Osteoblast (primary cell): ENCODE measurements around the gene ITSN2. TPM values are rescaled to one million over a fixed set of nuclear protein-coding genes. Genes with fewer than 3 reads are reported as not detected.

ENCODE experiments used
- DNase-seq: peaks from one replicate; pipeline ENCODE4 v3.0.0; 2011; ENCODE audit warnings: low spot score, mixed read lengths; ENCODE audit not compliant: insufficient read length; ENCODE audit errors: missing footprints
- H2AFZ ChIP-seq: 2 replicates; pipeline ENCODE4 v1.6.0; 2011; ENCODE audit warnings: mild to moderate bottlenecking, low read length
- H3K27ac ChIP-seq: 2 replicates; pipeline ENCODE4 v1.5.1; 2011; ENCODE audit warnings: mild to moderate bottlenecking, low read depth, low read length, moderate library complexity
- H3K27me3 ChIP-seq: 2 replicates; pipeline ENCODE4 v1.6.0; 2012; ENCODE audit warnings: mild to moderate bottlenecking, control low read depth, inconsistent platforms, low read length, moderate library complexity; ENCODE audit not compliant: insufficient read depth
- H3K36me3 ChIP-seq: 2 replicates; pipeline ENCODE4 v1.5.1; 2011; ENCODE audit warnings: mild to moderate bottlenecking, low read length, control low read depth, moderate library complexity; ENCODE audit not compliant: insufficient read depth
- H3K4me1 ChIP-seq: 2 replicates; pipeline ENCODE4 v1.5.1; 2011; ENCODE audit warnings: mild to moderate bottlenecking, low read length, control low read depth, moderate library complexity; ENCODE audit not compliant: insufficient read depth
- H3K4me2 ChIP-seq: 2 replicates; pipeline ENCODE4 v1.6.0; 2011; ENCODE audit warnings: mild to moderate bottlenecking, low read length; ENCODE audit not compliant: insufficient read depth
- H3K4me3 ChIP-seq: fragments of 200-600 bp; sonication (generic); 3 replicates; pipeline ENCODE4 v1.5.1; 2012; ENCODE audit warnings: mild to moderate bottlenecking, low read length, inconsistent platforms; ENCODE audit not compliant: insufficient read depth
- H3K79me2 ChIP-seq: 2 replicates; pipeline ENCODE4 v1.6.0; 2012; ENCODE audit warnings: mild to moderate bottlenecking, low read length, control low read depth, inconsistent platforms; ENCODE audit not compliant: insufficient read depth
- H3K9me3 ChIP-seq: 2 replicates; pipeline ENCODE4 v1.5.1; 2011; ENCODE audit warnings: low read depth, low read length, control low read depth
- H4K20me1 ChIP-seq: 2 replicates; pipeline ENCODE4 v1.6.0; 2012; ENCODE audit warnings: mild to moderate bottlenecking, low read length, control low read depth; ENCODE audit not compliant: insufficient read depth
- total RNA-seq: library from RNA; depleted of rRNA; stranded (reverse); fragments of >200 nt; gene quantifications from 2 replicates; pipeline ENCODE4 v1.2.3, GENCODE V29; 2012
- TF ChIP-seq, protein P1 (sequence below): IDR thresholded peaks from 2 replicates; pipeline ENCODE4 v1.5.1; 2011; ENCODE audit warnings: mild to moderate bottlenecking, low read depth, low read length, moderate library complexity; ENCODE audit errors: extremely low read depth

The ITSN2 gene
- total RNA-seq, 1 donor = 33.7 TPM

- H2AFZ ChIP-seq = no peak overlapping the region
- H3K27me3 ChIP-seq = no peaks in the 10 kb centered on the region
- no peaks in the 10 kb centered on the region for H3K36me3 ChIP-seq
- H3K9me3 ChIP-seq = no peaks in the 10 kb centered on the region
- TF ChIP-seq, protein P1, sequence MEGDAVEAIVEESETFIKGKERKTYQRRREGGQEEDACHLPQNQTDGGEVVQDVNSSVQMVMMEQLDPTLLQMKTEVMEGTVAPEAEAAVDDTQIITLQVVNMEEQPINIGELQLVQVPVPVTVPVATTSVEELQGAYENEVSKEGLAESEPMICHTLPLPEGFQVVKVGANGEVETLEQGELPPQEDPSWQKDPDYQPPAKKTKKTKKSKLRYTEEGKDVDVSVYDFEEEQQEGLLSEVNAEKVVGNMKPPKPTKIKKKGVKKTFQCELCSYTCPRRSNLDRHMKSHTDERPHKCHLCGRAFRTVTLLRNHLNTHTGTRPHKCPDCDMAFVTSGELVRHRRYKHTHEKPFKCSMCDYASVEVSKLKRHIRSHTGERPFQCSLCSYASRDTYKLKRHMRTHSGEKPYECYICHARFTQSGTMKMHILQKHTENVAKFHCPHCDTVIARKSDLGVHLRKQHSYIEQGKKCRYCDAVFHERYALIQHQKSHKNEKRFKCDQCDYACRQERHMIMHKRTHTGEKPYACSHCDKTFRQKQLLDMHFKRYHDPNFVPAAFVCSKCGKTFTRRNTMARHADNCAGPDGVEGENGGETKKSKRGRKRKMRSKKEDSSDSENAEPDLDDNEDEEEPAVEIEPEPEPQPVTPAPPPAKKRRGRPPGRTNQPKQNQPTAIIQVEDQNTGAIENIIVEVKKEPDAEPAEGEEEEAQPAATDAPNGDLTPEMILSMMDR = no peak
- peaks cover 8% of the 10 kb centered on the region for H3K4me1 ChIP-seq
- no peak for DNase-seq
- no peak overlapping the region for H3K27ac ChIP-seq
- no peak overlapping the region for H3K4me2 ChIP-seq
- H4K20me1 ChIP-seq = peaks cover 36% of the 10 kb centered on the region
- H3K79me2 ChIP-seq = peaks cover 85% of the 10 kb centered on the region
- no peak overlapping the region for H3K4me3 ChIP-seq
These were observed 5.4 kb downstream of the ITSN2 start for GRCh38 chr2:24354957-24355356.

DNA sequence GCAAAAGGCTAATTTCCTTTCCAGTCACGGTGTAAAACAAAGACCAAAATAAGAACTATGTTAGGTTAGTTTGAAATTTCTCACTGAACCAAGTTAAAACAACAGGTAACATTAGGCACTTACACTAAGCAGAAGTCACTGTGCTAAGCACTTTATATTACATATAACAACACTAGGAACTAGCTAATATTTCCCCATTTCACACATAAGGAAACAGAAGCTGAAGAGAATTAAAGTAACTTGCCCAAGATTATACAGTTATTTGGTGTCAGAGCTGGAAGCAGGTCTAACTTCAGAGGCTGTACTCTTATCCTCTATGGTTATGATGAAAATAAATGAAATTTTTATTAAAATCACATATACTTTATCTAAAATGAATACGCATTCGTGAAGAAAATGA lies 5.9 kb downstream of the ITSN2 start:
- H3K36me3 ChIP-seq = no peaks in the 10 kb centered on the region
- H3K9me3 ChIP-seq = no peaks in the 10 kb centered on the region
- H3K4me2 ChIP-seq = no peak overlapping the region
- no peak overlapping the region for H2AFZ ChIP-seq
- H4K20me1 ChIP-seq = peaks cover 36% of the 10 kb centered on the region
- TF ChIP-seq, protein P1 = no peak
- H3K79me2 ChIP-seq = peaks cover 85% of the 10 kb centered on the region
- H3K27ac ChIP-seq = no peak overlapping the region
- DNase-seq = no peak
- H3K4me3 ChIP-seq = no peak overlapping the region
- H3K4me1 ChIP-seq = peaks cover 8% of the 10 kb centered on the region
- no peaks in the 10 kb centered on the region for H3K27me3 ChIP-seq

GRCh38 chr2:24353973-24354372 lies 6.4 kb downstream of the ITSN2 start:
- Histone ChIP-seq H3K4me1 (peaks cover 4% of the 10 kb centered on the region), H3K27me3 (no peaks in the 10 kb centered on the region), H3K27ac (no peak overlapping the region), H3K9me3 (no peaks in the 10 kb centered on the region), H2AFZ (no peak overlapping the region), H3K4me2 (no peak overlapping the region), H3K36me3 (no peaks in the 10 kb centered on the region), H3K79me2 (peaks cover 85% of the 10 kb centered on the region), H4K20me1 (peaks cover 38% of the 10 kb centered on the region), H3K4me3 (no peak overlapping the region)
- TF ChIP-seq, protein P1 = no peak
- DNase-seq = no peak

DNA sequence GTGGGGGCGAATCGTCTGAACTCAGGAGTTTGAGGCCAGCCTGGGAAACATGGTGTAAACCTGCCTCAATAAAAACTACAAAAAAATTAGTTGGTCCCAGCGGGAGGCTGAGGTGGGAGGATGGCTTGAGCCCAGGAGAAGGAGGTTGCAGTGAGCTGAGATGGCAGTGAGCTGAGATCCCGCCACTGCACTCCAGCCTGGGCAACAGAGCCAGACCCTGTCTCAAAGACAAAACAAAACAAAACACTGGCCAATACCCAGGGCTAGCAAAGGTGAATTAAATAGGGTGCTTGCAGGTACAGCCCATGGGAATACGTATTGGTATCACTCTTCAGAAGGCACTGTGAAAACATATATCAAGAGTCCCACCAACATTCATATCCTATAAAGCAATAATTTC lies 7.0 kb downstream of the ITSN2 start:
- Histone ChIP-seq H3K4me2 (no peak overlapping the region), H3K27me3 (no peaks in the 10 kb centered on the region), H3K4me3 (no peak overlapping the region), H3K9me3 (no peaks in the 10 kb centered on the region), H4K20me1 (peaks cover 40% of the 10 kb centered on the region), H2AFZ (no peak overlapping the region), H3K4me1 (peaks cover 4% of the 10 kb centered on the region), H3K36me3 (no peaks in the 10 kb centered on the region), H3K27ac (no peak overlapping the region), H3K79me2 (peaks cover 85% of the 10 kb centered on the region)
- no peak for DNase-seq
- TF ChIP-seq, protein P1 = no peak
